HFFc6 (cell line): ENCODE measurements around the gene C11orf24. TPM values are rescaled to one million over a fixed set of nuclear protein-coding genes. Genes with fewer than 3 reads are reported as not detected.
A peak's percentile ranks its signal among the peaks of the same experiment; 100 is the strongest.

Source experiments
- DNase-seq: peaks from one replicate; pipeline ENCODE4 v3.0.0-alpha.2; 2018
- H3K27ac Mint-ChIP-seq: 2 replicates; pipeline ENCODE4 v1.8.0; 2020; ENCODE audit warnings: mild to moderate bottlenecking, mixed read lengths
- H3K27me3 Mint-ChIP-seq: 2 replicates; pipeline ENCODE4 v1.8.0; 2021; ENCODE audit warnings: mild to moderate bottlenecking, moderate library complexity, mixed read lengths; ENCODE audit not compliant: insufficient read depth
- H3K36me3 Mint-ChIP-seq: 2 replicates; pipeline ENCODE4 v1.8.0; 2021; ENCODE audit warnings: low read depth, mixed read lengths
- H3K4me1 Mint-ChIP-seq: 2 replicates; pipeline ENCODE4 v1.8.0; 2020; ENCODE audit warnings: low read depth, mixed read lengths
- H3K4me3 Mint-ChIP-seq: 2 replicates; pipeline ENCODE4 v1.8.0; 2020; ENCODE audit warnings: mild to moderate bottlenecking, moderate library complexity, mixed read lengths
- H3K9me3 Mint-ChIP-seq: 2 replicates; pipeline ENCODE4 v1.8.0; 2020; ENCODE audit warnings: mild to moderate bottlenecking, mixed read lengths
- CTCF ChIP-seq: fragments of 200-600 bp; sonication (generic); IDR thresholded peaks from 2 replicates; pipeline ENCODE4 v1.5.0; 2021; ENCODE audit warnings: antibody characterized with exemption, mild to moderate bottlenecking
- total RNA-seq, 6 experiments: library from RNA; stranded (reverse); fragmentation: NEBNext Ultra II Directional; extraction: Animal tissue kit (Norgen Biotek cat#: 25700); gene quantifications; 2 replicates in 1 of 6; 3 replicates in 5 of 6; pipeline ENCODE4 v1.2.3, GENCODE V29; 2021

The C11orf24 gene
- total RNA-seq, 6 experiments from 2014 or later: 88.4 to 126 (median 101) TPM

DNA sequence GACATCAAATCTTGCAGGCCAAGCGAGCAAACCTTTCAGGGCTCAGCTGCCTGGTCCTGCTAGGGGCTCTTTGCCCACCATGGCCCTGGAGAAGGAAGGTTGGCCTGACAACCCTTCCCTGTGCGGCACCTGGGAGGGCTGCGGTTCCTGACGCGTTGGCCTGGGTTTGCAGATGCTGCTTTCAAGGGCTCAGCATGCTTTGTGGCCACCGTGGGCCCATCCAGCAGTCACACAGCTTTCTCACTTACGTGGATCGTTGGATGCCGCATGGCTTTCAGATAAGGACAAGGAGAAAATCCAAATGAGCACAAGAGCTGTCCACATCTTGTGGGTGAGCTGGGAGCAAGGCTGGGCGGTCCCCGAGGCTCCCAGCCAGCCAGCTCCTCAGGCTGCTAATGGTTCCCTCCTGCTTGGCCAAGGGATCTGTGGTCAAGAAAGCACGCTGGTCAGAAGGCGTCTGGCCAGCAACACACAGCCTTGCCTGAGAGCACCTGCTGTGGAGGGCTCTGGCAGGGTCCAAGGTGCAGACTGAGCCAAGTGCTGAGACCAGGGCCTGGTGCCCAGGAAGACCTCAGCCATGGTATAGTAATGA lies 8.2 kb downstream of the C11orf24 start:
- H3K9me3 Mint-ChIP-seq: no peaks in the 10 kb centered on the region
- DNase-seq: no peak
- H3K4me3 Mint-ChIP-seq: no peak overlapping the region
- H3K27ac Mint-ChIP-seq: no peak overlapping the region
- H3K36me3 Mint-ChIP-seq: peaks cover 34% of the 10 kb centered on the region
- TF ChIP-seq CTCF: no peak
- H3K27me3 Mint-ChIP-seq: peaks cover 4% of the 10 kb centered on the region
- peaks cover 6% of the 10 kb centered on the region for H3K4me1 Mint-ChIP-seq

- no peak for TF ChIP-seq CTCF
- no peak for DNase-seq
- H3K27me3 Mint-ChIP-seq: peaks cover 4% of the 10 kb centered on the region
- H3K27ac Mint-ChIP-seq: no peak overlapping the region
- H3K9me3 Mint-ChIP-seq: no peaks in the 10 kb centered on the region
- H3K4me1 Mint-ChIP-seq: peaks cover 3% of the 10 kb centered on the region; the same call in 1 of the 2 replicates
- H3K4me3 Mint-ChIP-seq: no peak overlapping the region
- H3K36me3 Mint-ChIP-seq: peaks cover 33% of the 10 kb centered on the region
Measured at GRCh38 chr11:68262544-68262827, 9.3 kb downstream of the C11orf24 start.

GRCh38 chr11:68261749-68262543 lies 9.8 kb downstream of the C11orf24 start:
- Mint-ChIP-seq H3K9me3 (no peaks in the 10 kb centered on the region), H3K4me1 (peaks cover 6% of the 10 kb centered on the region), H3K36me3 (peaks cover 33% of the 10 kb centered on the region), H3K27ac (no peak overlapping the region), H3K27me3 (peaks cover 4% of the 10 kb centered on the region), H3K4me3 (no peak overlapping the region)
- TF ChIP-seq CTCF: no peak
- DNase-seq: no peak

GRCh38 chr11:68261006-68261405 lies 10.8 kb downstream of the C11orf24 start:
- H3K4me1 Mint-ChIP-seq: peaks cover 15% of the 10 kb centered on the region
- no peak overlapping the region for H3K27ac Mint-ChIP-seq

DNA sequence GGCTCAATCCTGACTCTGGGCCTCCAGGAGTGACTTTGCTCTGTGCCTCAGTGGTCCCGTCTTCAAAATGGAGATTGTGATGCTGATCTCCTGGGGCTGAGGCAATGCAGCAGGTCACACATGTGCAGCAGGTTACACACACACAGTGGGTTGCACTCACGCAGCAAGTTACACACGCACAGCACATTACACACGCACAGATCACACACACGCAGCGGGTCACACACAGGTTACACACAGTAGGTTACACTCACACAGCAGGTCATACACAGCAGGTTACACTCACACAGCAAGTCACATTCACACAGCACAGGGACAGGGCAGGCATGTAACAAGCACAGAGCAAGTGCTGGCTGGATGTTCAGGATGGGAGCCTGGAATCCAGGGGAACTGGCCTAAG lies 11.3 kb downstream of the C11orf24 start:
- Mint-ChIP-seq H3K27me3 (peaks cover 4% of the 10 kb centered on the region; the same call in 1 of the 2 replicates), H3K4me3 (no peak overlapping the region), H3K4me1 (peaks cover 20% of the 10 kb centered on the region), H3K9me3 (no peaks in the 10 kb centered on the region), H3K36me3 (peaks cover 33% of the 10 kb centered on the region), H3K27ac (peak overlapping the region; percentile 14)
- DNase-seq: no peak
- no peak for TF ChIP-seq CTCF

More at GRCh38 chr11:68261006-68261405, 10.8 kb downstream of the C11orf24 start:
- H3K27me3 Mint-ChIP-seq: peaks cover 4% of the 10 kb centered on the region; the same call in 1 of the 2 replicates
- no peak for DNase-seq
- no peaks in the 10 kb centered on the region for H3K9me3 Mint-ChIP-seq
- H3K36me3 Mint-ChIP-seq: peaks cover 33% of the 10 kb centered on the region
- no peak for TF ChIP-seq CTCF
- no peak overlapping the region for H3K4me3 Mint-ChIP-seq
